Upper lobe of right lung (tissue), 1 donor: Measurements from ENCODE around the gene THRAP3. TPM values are rescaled to one million over a fixed set of nuclear protein-coding genes. Genes with fewer than 3 reads are reported as not detected.
"Not testable (repeated sequence)": the region's sequence is repeated elsewhere in the genome, so short reads cannot be mapped to it uniquely, and the experiment has no call there.

ENCODE experiments used
- ATAC-seq: fragments of 200-7000 bp; cut with Tn5 transposase; one replicate; pipeline ENCODE4 v1.9.1; 2020; ENCODE audit warnings: mild to moderate bottlenecking, moderate library complexity
- DNase-seq: peaks from one replicate; pipeline ENCODE4 v3.0.0-alpha.2; 2020
- H3K27ac ChIP-seq: fragments of 200-600 bp; one replicate; pipeline ENCODE4 v1.8.0; 2022
- H3K27me3 ChIP-seq: fragments of 200-600 bp; one replicate; pipeline ENCODE4 v1.8.0; 2022; ENCODE audit warnings: mild to moderate bottlenecking
- H3K36me3 ChIP-seq: fragments of 200-600 bp; one replicate; pipeline ENCODE4 v1.8.0; 2022
- H3K4me1 ChIP-seq: fragments of 200-600 bp; one replicate; pipeline ENCODE4 v1.8.0; 2022
- H3K4me3 ChIP-seq: fragments of 200-600 bp; one replicate; pipeline ENCODE4 v1.8.0; 2022; ENCODE audit warnings: mild to moderate bottlenecking
- H3K9me3 ChIP-seq: fragments of 200-600 bp; one replicate; pipeline ENCODE4 v1.8.0; 2022
- CTCF ChIP-seq: fragments of 200-600 bp; IDR thresholded peaks from one replicate; pipeline ENCODE4 v1.8.0; 2022; ENCODE audit warnings: antibody characterized with exemption
- intact Hi-C: fragments of 100-400 bp; cut with DNase I; formaldehyde crosslinking; loops from one replicate; pipeline ENCODE4 v1.11.0; 2022
- total RNA-seq: library from RNA; stranded (reverse); fragmentation: NEBNext Ultra II Directional; extraction: Animal tissue kit (Norgen Biotek cat#: 25700); gene quantifications from one replicate; pipeline ENCODE4 v1.2.1, GENCODE V29; 2021
- donor health status: DM: no; HTN: yes; CAD: no; lungs with severe emphysema.

Gene THRAP3
- total RNA-seq, 1 donor from 2014 or later, result 88.6 TPM

DNA sequence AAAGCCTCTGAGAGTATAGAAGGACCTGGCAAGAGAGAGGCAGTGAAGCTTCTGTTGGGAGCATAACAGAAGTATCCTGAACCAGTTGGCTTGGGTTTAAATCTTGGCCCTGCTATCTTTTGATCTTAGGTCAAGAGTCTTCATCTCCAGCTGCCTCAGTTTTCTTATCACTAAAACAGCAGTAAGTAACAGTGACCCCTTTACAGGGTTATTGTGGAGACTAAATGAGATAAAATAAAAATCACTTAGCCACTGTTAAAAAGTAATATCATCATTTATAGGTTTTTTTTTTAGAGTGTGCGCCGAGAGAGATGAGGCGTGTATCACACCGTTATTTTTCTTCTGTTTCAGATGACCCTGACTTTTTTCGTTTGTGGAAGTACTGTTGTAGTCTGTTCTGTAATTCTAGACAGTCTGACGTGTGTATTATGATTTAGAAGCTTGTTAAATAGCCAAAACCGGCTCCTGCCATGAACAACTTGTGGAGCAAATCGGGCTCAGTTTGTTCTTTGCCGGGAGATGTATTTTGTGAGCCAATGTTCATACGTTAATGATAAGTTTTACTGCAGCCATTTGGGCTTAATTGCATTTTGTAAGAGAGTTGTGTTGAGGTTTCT lies 1.1 kb downstream of the THRAP3 start:
- H3K27ac ChIP-seq, result peak overlapping the region; percentile 96
- peaks cover 42% of the 10 kb centered on the region for H3K4me1 ChIP-seq
- H3K4me3 ChIP-seq, result peak overlapping the region; percentile 90
- intact Hi-C loops, result no loop called here
- peaks cover 42% of the 10 kb centered on the region for H3K36me3 ChIP-seq
- ATAC-seq (no peak), DNase-seq (no peak)
- H3K9me3 ChIP-seq, result no peaks in the 10 kb centered on the region
- TF ChIP-seq CTCF, result no peak
- H3K27me3 ChIP-seq, result no peaks in the 10 kb centered on the region

GRCh38 chr1:36230279-36230678 lies 6.0 kb downstream of the THRAP3 start:
- DNase-seq, result peak; percentile 27
- H3K27ac ChIP-seq, H3K4me3 ChIP-seq, ATAC-seq, H3K27me3 ChIP-seq, intact Hi-C loops, H3K9me3 ChIP-seq: not testable (repeated sequence)
- Histone ChIP-seq H3K4me1 (peaks cover 41% of the 10 kb centered on the region), H3K36me3 (peaks cover 79% of the 10 kb centered on the region)

GRCh38 chr1:36231191-36231590 lies 6.9 kb downstream of the THRAP3 start:
- DNase-seq, result no peak
- intact Hi-C loops, result no loop called here
- no peak overlapping the region for H3K27ac ChIP-seq
- peaks cover 32% of the 10 kb centered on the region for H3K4me1 ChIP-seq
- no peaks in the 10 kb centered on the region for H3K27me3 ChIP-seq
- H3K4me3 ChIP-seq, result no peak overlapping the region
- no peaks in the 10 kb centered on the region for H3K9me3 ChIP-seq
- peaks cover 77% of the 10 kb centered on the region for H3K36me3 ChIP-seq
- TF ChIP-seq CTCF, result no peak
- no peak for ATAC-seq

DNA sequence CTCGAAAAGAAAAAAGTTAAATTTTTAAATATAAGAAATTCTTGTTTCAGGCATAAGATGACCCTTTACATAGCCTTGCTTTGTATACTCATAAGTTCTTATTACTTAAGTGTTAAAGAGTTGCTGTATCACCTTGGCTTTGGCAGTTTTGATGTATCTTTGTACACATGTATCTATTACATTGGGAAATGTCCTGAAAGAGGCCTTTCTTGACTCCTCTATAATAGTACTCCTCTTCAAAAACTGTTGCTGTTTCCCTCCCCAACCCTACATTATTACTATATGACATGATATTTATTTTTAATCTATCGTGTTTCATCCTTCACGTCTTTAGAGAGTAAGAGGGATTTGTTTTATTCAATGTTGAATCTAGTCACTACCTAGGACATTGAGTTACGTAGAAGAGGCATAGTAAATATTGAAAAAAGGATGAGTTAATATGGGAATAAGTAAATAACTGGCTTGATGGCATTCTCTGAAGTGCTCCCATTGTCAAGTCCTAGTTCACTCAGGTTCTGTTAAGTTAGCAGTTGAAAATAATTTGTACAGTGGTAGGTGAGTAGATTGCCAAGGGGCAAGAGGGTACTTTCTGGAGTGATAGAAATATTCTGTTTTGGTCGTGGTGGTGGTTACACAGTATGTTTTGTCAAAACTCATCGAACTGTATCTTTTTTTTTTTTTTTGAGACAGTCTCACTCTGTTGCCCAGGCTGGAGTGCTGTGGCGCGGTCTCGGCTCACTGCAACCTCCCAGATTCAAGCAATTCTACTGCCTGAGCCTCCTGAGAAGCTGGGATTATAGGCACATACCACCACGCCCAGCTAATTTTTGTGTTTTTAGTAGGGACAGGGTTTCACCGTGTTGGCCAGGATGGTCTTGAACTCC lies 8.2 kb downstream of the THRAP3 start:
- H3K36me3 ChIP-seq, result peaks cover 64% of the 10 kb centered on the region
- ATAC-seq (no peak), DNase-seq (no peak)
- no peak overlapping the region for H3K4me3 ChIP-seq
- no peaks in the 10 kb centered on the region for H3K27me3 ChIP-seq
- H3K4me1 ChIP-seq, result peaks cover 23% of the 10 kb centered on the region
- intact Hi-C loops, result no loop called here
- H3K9me3 ChIP-seq, result no peaks in the 10 kb centered on the region
- TF ChIP-seq CTCF, result no peak
- no peak overlapping the region for H3K27ac ChIP-seq

DNA sequence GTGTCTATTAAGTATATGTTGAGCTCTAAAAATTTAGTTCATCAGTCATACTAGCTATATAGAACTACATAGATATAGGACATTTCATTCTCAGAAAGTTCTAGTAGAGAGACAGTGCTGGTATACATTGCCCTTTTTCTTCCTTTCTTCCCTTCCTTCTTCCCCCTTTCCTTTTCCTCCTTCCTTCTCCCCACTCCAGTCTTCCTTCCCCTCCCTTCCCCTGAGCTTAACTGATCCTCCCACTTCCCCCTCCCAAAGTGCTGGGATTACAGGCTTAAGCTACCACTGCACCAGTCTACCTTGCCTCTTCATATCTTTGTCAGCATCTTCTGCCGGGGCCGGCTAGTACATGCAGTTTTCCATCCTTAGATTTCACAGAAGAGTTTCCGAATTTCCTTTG lies 12.1 kb downstream of the THRAP3 start:
- intact Hi-C loops, result no loop called here
- Histone ChIP-seq H3K27me3 (no peaks in the 10 kb centered on the region), H3K9me3 (no peaks in the 10 kb centered on the region), H3K36me3 (peaks cover 42% of the 10 kb centered on the region), H3K4me1 (peaks cover 20% of the 10 kb centered on the region), H3K27ac (no peak overlapping the region), H3K4me3 (no peak overlapping the region)
- ATAC-seq (no peak), DNase-seq (no peak)
- TF ChIP-seq CTCF, result no peak

GRCh38 chr1:36238433-36238832 lies 14.2 kb downstream of the THRAP3 start:
- TF ChIP-seq CTCF, result no peak
- Histone ChIP-seq H3K27me3 (no peaks in the 10 kb centered on the region), H3K4me3 (no peak overlapping the region), H3K36me3 (peaks cover 38% of the 10 kb centered on the region), H3K9me3 (no peaks in the 10 kb centered on the region), H3K4me1 (peaks cover 19% of the 10 kb centered on the region), H3K27ac (no peak overlapping the region)
- intact Hi-C loops, result no loop called here
- no peak for ATAC-seq
- no peak for DNase-seq
